ENCODE data around the gene RGS11. TPM values are rescaled to one million over a fixed set of nuclear protein-coding genes. Genes with fewer than 3 reads are reported as not detected.
"Not testable (repeated sequence)": the region's sequence is repeated elsewhere in the genome, so short reads cannot be mapped to it uniquely, and the experiment has no call there.

RGS11 gene
- total and polyA plus RNA-seq, 12 donors, result 1.9 to 36.4 (median 12.5) TPM

GRCh38 chr16:239948-240277, 35.8 kb downstream of the RGS11 start:
- H3K27ac ChIP-seq, result peak overlapping the region in 8 of 10 donors; percentile 17 to 78 (median 48)
- H3K4me3 ChIP-seq, result no peak overlapping the region
- no peaks in the 10 kb centered on the region for H3K27me3 ChIP-seq
- H3K4me1 ChIP-seq, result peaks cover 3 to 65% (median 42%) of the 10 kb centered on the region in 9 donors
- 67 to 74% methylated on average over 3 of the region's 3 CpGs for WGBS, 2 donors
- H3K36me3 ChIP-seq, result peaks cover 0 to 11% (median 0%) of the 10 kb centered on the region in 9 donors
- ATAC-seq (peak in 1 of 8 donors; percentile 27), DNase-seq (no peak)
- intact Hi-C loops (cut with DNase I), result loop anchor here in 3 of 10 donors (5.0 to 10.0 kb wide), 2 partner anchors 112 to 115 kb away; partner anchors contain the start of gene AXIN1 (in 3 of the 3)
- TF ChIP-seq CTCF (IDR thresholded peaks at IDR 0.05), result no peak
- no peaks in the 10 kb centered on the region for H3K9me3 ChIP-seq

GRCh38 chr16:234468-235305, 41.1 kb downstream of the RGS11 start, which contains the start of gene FAM234A:
TSS of gene FAM234A (plus strand) at chr16:234821. CDS start at chr16:254414, 19,593 bp downstream.
- peaks cover 0 to 25% (median 14%) of the 10 kb centered on the region in 9 donors for H3K4me1 ChIP-seq
- H3K27me3 ChIP-seq, result no peaks in the 10 kb centered on the region
- TF ChIP-seq CTCF (IDR thresholded peaks at IDR 0.05), result peak; percentile 14 to 66 (median 47)
- H3K36me3 ChIP-seq, result peaks cover 0 to 11% (median 0%) of the 10 kb centered on the region in 9 donors
- intact Hi-C loops (cut with DNase I), result loop anchor here in 3 of 10 donors (2.0 to 10.0 kb wide), 3 partner anchors 118 to 120 kb away; partner anchors contain the start of gene AXIN1 (in 3 of the 3)
- peak; percentile 93 to 98 (median 96) for ATAC-seq
- peak within 1 kb of the TSS; percentile 72 to 98 (median 90) for H3K4me3 ChIP-seq
- H3K27ac ChIP-seq, result peak within 1 kb of the TSS; percentile 88 to 99 (median 96)
- H3K9me3 ChIP-seq, result no peaks in the 10 kb centered on the region
- peak; percentile 93 to 94 for DNase-seq
- 1% methylated on average over 67 to 85 of the region's 85 CpGs for WGBS, 2 donors

- no peak for TF ChIP-seq CTCF (IDR thresholded peaks at IDR 0.05)
- WGBS, 2 donors, result 73 to 78% methylated on average over 22 of the region's 22 CpGs
- H3K36me3 ChIP-seq, result peaks cover 0 to 23% (median 12%) of the 10 kb centered on the region in 9 donors
- peaks cover 5 to 39% (median 31%) of the 10 kb centered on the region in 9 donors for H3K4me1 ChIP-seq
- intact Hi-C loops (cut with DNase I), result loop anchor here in 1 of 10 donors (10.0 kb wide), 1 partner anchor 124 kb away; the partner anchor contains the start of gene AXIN1
- no peak for ATAC-seq
- H3K9me3 ChIP-seq, result no peaks in the 10 kb centered on the region
- no peak overlapping the region for H3K4me3 ChIP-seq
- H3K27ac ChIP-seq, result no peak overlapping the region
- no peak for DNase-seq
- H3K27me3 ChIP-seq, result no peaks in the 10 kb centered on the region
Observed at GRCh38 chr16:230949-231348, 44.8 kb downstream of the RGS11 start.

- intact Hi-C loops (cut with DNase I), result loop anchor here in 1 of 10 donors (10.0 kb wide), 1 partner anchor 124 kb away; the partner anchor contains the start of gene AXIN1
- not testable (repeated sequence) for ATAC-seq, H3K9me3 ChIP-seq, H3K27me3 ChIP-seq, H3K4me3 ChIP-seq, DNase-seq, H3K27ac ChIP-seq
- WGBS, 2 donors, result 95 to 97% methylated on average over 18 of the region's 18 CpGs
- Histone ChIP-seq H3K36me3 (peaks cover 0 to 29% (median 18%) of the 10 kb centered on the region in 9 donors), H3K4me1 (peaks cover 5 to 33% (median 25%) of the 10 kb centered on the region in 9 donors)
Observed at GRCh38 chr16:230351-230750, 45.4 kb downstream of the RGS11 start.
